Measurements from ENCODE around the gene KIF5A. TPM values are rescaled to one million over a fixed set of nuclear protein-coding genes. Genes with fewer than 3 reads are reported as not detected.

Gene KIF5A
- total RNA-seq, 3 donors from 2014 or later (not counting 1 experiment from before 2014, with no cell fraction given), result 0.09 to 0.40 (median 0.16) TPM

- intact Hi-C loops (cut with micrococcal nuclease), result no loop called here
- H3K4me1 ChIP-seq (ENCODE audit: control insufficient read depth, insufficient read depth, low read length), result peaks cover 26% of the 10 kb centered on the region
- no peaks in the 10 kb centered on the region for H3K36me3 ChIP-seq (ENCODE audit: control insufficient read depth, insufficient read depth, low read length)
- WGBS (ENCODE audit: insufficient coverage), result 59% methylated on average over 2 of the region's 2 CpGs
- Mint-ChIP-seq H3K4me3 (peak overlapping the region; percentile 21), H3K4me1 (peaks cover 27 to 44% of the 10 kb centered on the region in 2 donors), H3K27me3 (ENCODE audit: low read depth in 2 of 2) (peaks cover 14 to 27% of the 10 kb centered on the region in 2 donors), H3K27ac (no peak overlapping the region), H3K36me3 (no peaks in the 10 kb centered on the region), H3K9me3 (no peaks in the 10 kb centered on the region)
- H3K27ac ChIP-seq (ENCODE audit: low read length), result no peak overlapping the region
- peaks cover 14% of the 10 kb centered on the region for H3K27me3 ChIP-seq (ENCODE audit: control insufficient read depth, insufficient read depth, low read length)
- no peak overlapping the region for H3K4me3 ChIP-seq (ENCODE audit: low read length)
- DNase-seq (no peak), ATAC-seq (no peak)
- TF ChIP-seq CTCF (IDR thresholded peaks at IDR 0.05), result no peak
- H3K9me3 ChIP-seq (ENCODE audit: control insufficient read depth, insufficient read depth, low read length), result no peaks in the 10 kb centered on the region
Measured at GRCh38 chr12:57548488-57548887, 1.4 kb upstream of the KIF5A start.

- TF ChIP-seq CTCF (IDR thresholded peaks at IDR 0.05), result no peak
- Mint-ChIP-seq H3K36me3 (no peaks in the 10 kb centered on the region), H3K4me3 (no peak overlapping the region), H3K27ac (no peak overlapping the region), H3K9me3 (no peaks in the 10 kb centered on the region), H3K27me3 (ENCODE audit: low read depth in 2 of 2) (peaks cover 19 to 33% of the 10 kb centered on the region in 2 donors), H3K4me1 (peaks cover 27 to 40% of the 10 kb centered on the region in 2 donors)
- no peaks in the 10 kb centered on the region for H3K9me3 ChIP-seq (ENCODE audit: control insufficient read depth, insufficient read depth, low read length)
- DNase-seq, result no peak
- H3K27me3 ChIP-seq (ENCODE audit: control insufficient read depth, insufficient read depth, low read length), result peaks cover 14% of the 10 kb centered on the region
- WGBS (ENCODE audit: insufficient coverage), result 46% methylated on average over 13 of the region's 13 CpGs
- peaks cover 26% of the 10 kb centered on the region for H3K4me1 ChIP-seq (ENCODE audit: control insufficient read depth, insufficient read depth, low read length)
- H3K27ac ChIP-seq (ENCODE audit: low read length), result no peak overlapping the region
- ATAC-seq, result no peak
- no peak overlapping the region for H3K4me3 ChIP-seq (ENCODE audit: low read length)
- no peaks in the 10 kb centered on the region for H3K36me3 ChIP-seq (ENCODE audit: control insufficient read depth, insufficient read depth, low read length)
- intact Hi-C loops (cut with micrococcal nuclease), result no loop called here
Measured at GRCh38 chr12:57549203-57549908, 488 bp upstream of the KIF5A start.

- no peak for ATAC-seq
- Histone ChIP-seq H3K36me3 (ENCODE audit: control insufficient read depth, insufficient read depth, low read length) (no peaks in the 10 kb centered on the region), H3K4me3 (ENCODE audit: low read length) (no peak overlapping the region), H3K9me3 (ENCODE audit: control insufficient read depth, insufficient read depth, low read length) (no peaks in the 10 kb centered on the region), H3K27ac (ENCODE audit: low read length) (no peak overlapping the region), H3K27me3 (ENCODE audit: control insufficient read depth, insufficient read depth, low read length) (peaks cover 14% of the 10 kb centered on the region), H3K4me1 (ENCODE audit: control insufficient read depth, insufficient read depth, low read length) (peaks cover 23% of the 10 kb centered on the region)
- Mint-ChIP-seq H3K36me3 (no peaks in the 10 kb centered on the region), H3K27me3 (ENCODE audit: low read depth in 2 of 2) (peaks cover 19 to 36% of the 10 kb centered on the region in 2 donors), H3K27ac (no peak overlapping the region), H3K4me1 (peaks cover 13 to 26% of the 10 kb centered on the region in 2 donors), H3K4me3 (peak overlapping the region; percentile 32), H3K9me3 (no peaks in the 10 kb centered on the region)
- 77% methylated on average over 5 of the region's 7 CpGs for WGBS (ENCODE audit: insufficient coverage)
- TF ChIP-seq CTCF (IDR thresholded peaks at IDR 0.05), result no peak
- intact Hi-C loops (cut with micrococcal nuclease), result no loop called here
- DNase-seq, result no peak
Measured at GRCh38 chr12:57550641-57551549, 1.1 kb downstream of the KIF5A start.
